HG02870 (cell line): ENCODE data around the gene HS6ST3.

Experiments used
- ATAC-seq: cut with Tn5 transposase; IDR thresholded peaks from one replicate; pipeline ENCODE4 v1.9.1; 2021; ENCODE audit warnings: mild to moderate bottlenecking, moderate library complexity; ENCODE audit not compliant: unreplicated experiment

The HS6ST3 gene

GRCh38 chr13:96696389-96696900 is 606.5 kb downstream of the HS6ST3 start:
- ATAC-seq, result no peak

- no peak for ATAC-seq
Measured at GRCh38 chr13:96700657-96701056, 610.8 kb downstream of the HS6ST3 start.

GRCh38 chr13:96707146-96707545 is 617.2 kb downstream of the HS6ST3 start:
- ATAC-seq, result no peak

GRCh38 chr13:96710166-96710862 is 620.4 kb downstream of the HS6ST3 start:
- no peak for ATAC-seq

- ATAC-seq, result no peak
Measured at GRCh38 chr13:96720446-96720845, 630.5 kb downstream of the HS6ST3 start.

GRCh38 chr13:96726651-96727050 is 636.7 kb downstream of the HS6ST3 start:
- ATAC-seq, result no peak

GRCh38 chr13:96728463-96728862 is 638.6 kb downstream of the HS6ST3 start:
- no peak for ATAC-seq

- no peak for ATAC-seq
Measured at GRCh38 chr13:96730676-96731075, 640.8 kb downstream of the HS6ST3 start.

GRCh38 chr13:96734499-96734898 is 644.6 kb downstream of the HS6ST3 start:
- ATAC-seq, result no peak

GRCh38 chr13:96741779-96742178 is 651.9 kb downstream of the HS6ST3 start:
- no peak for ATAC-seq

GRCh38 chr13:96743296-96744089 is 653.6 kb downstream of the HS6ST3 start:
- no peak for ATAC-seq

GRCh38 chr13:96744367-96745331 is 654.7 kb downstream of the HS6ST3 start:
- no peak for ATAC-seq

- ATAC-seq, result no peak
Measured at GRCh38 chr13:96746886-96747285, 657.0 kb downstream of the HS6ST3 start.

- no peak for ATAC-seq
Measured at GRCh38 chr13:96749825-96750224, 659.9 kb downstream of the HS6ST3 start.

- ATAC-seq, result no peak
Measured at GRCh38 chr13:96751089-96751488, 661.2 kb downstream of the HS6ST3 start.

GRCh38 chr13:96762876-96763275 is 673.0 kb downstream of the HS6ST3 start:
- ATAC-seq, result no peak

GRCh38 chr13:96766306-96766705 is 676.4 kb downstream of the HS6ST3 start:
- no peak for ATAC-seq

- ATAC-seq, result no peak
Measured at GRCh38 chr13:96768524-96768923, 678.6 kb downstream of the HS6ST3 start.

- ATAC-seq, result no peak
Measured at GRCh38 chr13:96769874-96770273, 680.0 kb downstream of the HS6ST3 start.

- peak; percentile 82 for ATAC-seq
Measured at GRCh38 chr13:96771486-96772367, 681.8 kb downstream of the HS6ST3 start.
